IMR-90 (cell line): ENCODE results near the gene RAI14. TPM values are rescaled to one million over a fixed set of nuclear protein-coding genes. Genes with fewer than 3 reads are reported as not detected.
A peak's percentile ranks its signal among the peaks of the same experiment; 100 is the strongest.

Experiments used
- ATAC-seq: fragments of 200-7000 bp; cut with Tn5 transposase; 2 replicates; pipeline ENCODE4 v1.9.1; 2020; ENCODE audit warnings: low read depth, mild to moderate bottlenecking, moderate library complexity
- BruUV-seq: library from RNA; stranded (reverse); fragments of 400-500 nt; replicated peaks from 2 replicates; lab custom pipeline; 2021; lab: Mats Ljungman, UMichigan
- CTCF ChIA-PET: fragments of 300-600 bp; formaldehyde crosslinking; extraction: SDS; loops from one replicate; lab custom pipeline; 2021; ENCODE audit warnings: antibody characterized with exemption; lab: Yijun Ruan, JAX
- POLR2A ChIA-PET: fragments of 300-600 bp; sonication (Branson Sonifier 250); formaldehyde crosslinking; loops from one replicate; lab custom pipeline; 2022; ENCODE audit warnings: antibody characterized with exemption; ENCODE audit not compliant: unreplicated experiment; lab: Charles Lee
- DNase-seq: peaks from one replicate; pipeline ENCODE4 v3.0.0; 2013
- H2AFZ ChIP-seq: replicated peaks from 2 replicates; pipeline ENCODE3; 2013; ENCODE audit warnings: low read length, mild to moderate bottlenecking; ENCODE audit not compliant: poor library complexity
- H2AK5ac ChIP-seq: 2 replicates; pipeline ENCODE4 v1.6.1; 2013; ENCODE audit warnings: low read depth, low read length, inconsistent platforms
- H2AK9ac ChIP-seq: replicated peaks from 2 replicates; pipeline ENCODE3; 2013; ENCODE audit warnings: mild to moderate bottlenecking, low read depth, low read length, moderate library complexity; ENCODE audit not compliant: poor library complexity
- H2BK120ac ChIP-seq: 2 replicates; pipeline ENCODE4 v1.6.1; 2013; ENCODE audit warnings: low read depth, low read length, inconsistent platforms
- H2BK15ac ChIP-seq: 3 replicates; pipeline ENCODE4 v1.6.1; 2013; ENCODE audit warnings: low read depth, low read length, inconsistent platforms
- H2BK20ac ChIP-seq: 2 replicates; pipeline ENCODE4 v1.6.1; 2013; ENCODE audit warnings: low read depth, mild to moderate bottlenecking, inconsistent platforms, low read length, moderate library complexity
- H2BK5ac ChIP-seq: 2 replicates; pipeline ENCODE4 v1.6.1; 2013; ENCODE audit warnings: mild to moderate bottlenecking, low read depth, low read length, inconsistent platforms; ENCODE audit not compliant: poor library complexity, severe bottlenecking
- H3K14ac ChIP-seq: replicated peaks from 2 replicates; pipeline ENCODE4 v1.6.1; 2013; ENCODE audit warnings: low read depth, low read length, inconsistent platforms
- H3K18ac ChIP-seq: 2 replicates; pipeline ENCODE4 v1.6.1; 2013; ENCODE audit warnings: low read depth, low read length, control low read depth
- H3K23ac ChIP-seq: 2 replicates; pipeline ENCODE4 v1.6.1; 2013; ENCODE audit warnings: low read depth, low read length, inconsistent platforms
- H3K27ac ChIP-seq: 2 replicates; pipeline ENCODE4 v1.5.1; 2013; ENCODE audit warnings: mild to moderate bottlenecking, control low read depth, low read length; ENCODE audit not compliant: insufficient read depth
- H3K27me3 ChIP-seq: 2 replicates; pipeline ENCODE4 v1.6.1; 2013; ENCODE audit warnings: low read length; ENCODE audit not compliant: control insufficient read depth, insufficient read depth
- H3K36me3 ChIP-seq: 2 replicates; pipeline ENCODE4 v1.6.1; 2013; ENCODE audit warnings: low read length, mixed read lengths; ENCODE audit not compliant: control insufficient read depth, insufficient read depth
- H3K4ac ChIP-seq: 2 replicates; pipeline ENCODE4 v1.6.1; 2013; ENCODE audit warnings: low read depth, low read length, inconsistent platforms
- H3K4me1 ChIP-seq: 2 replicates; pipeline ENCODE4 v1.6.1; 2013; ENCODE audit warnings: low read length, mixed read lengths; ENCODE audit not compliant: control insufficient read depth, insufficient read depth
- H3K4me2 ChIP-seq: 2 replicates; pipeline ENCODE4 v1.6.1; 2013; ENCODE audit warnings: low read depth, mild to moderate bottlenecking, control low read depth, low read length, moderate library complexity
- H3K4me3 ChIP-seq: 2 replicates; pipeline ENCODE4 v1.5.1; 2013; ENCODE audit warnings: low read depth, mild to moderate bottlenecking, control low read depth, low read length, moderate library complexity; ENCODE audit not compliant: insufficient read depth
- H3K56ac ChIP-seq: 2 replicates; pipeline ENCODE4 v1.6.1; 2013; ENCODE audit warnings: low read length, inconsistent platforms; ENCODE audit not compliant: insufficient read depth; ENCODE audit errors: extremely low read depth
- H3K79me1 ChIP-seq, 2 experiments: 2 replicates each; pipeline ENCODE4 v1.6.1; 2013; ENCODE audit warnings: low read length in 2 of 2, inconsistent platforms in 1 of 2, low read depth in 1 of 2
- H3K9ac ChIP-seq: 2 replicates; pipeline ENCODE4 v1.6.1; 2013; ENCODE audit warnings: low read depth, low read length, control low read depth
- H3K9me1 ChIP-seq: 2 replicates; pipeline ENCODE4 v1.6.1; 2013; ENCODE audit warnings: low read length, inconsistent platforms; ENCODE audit not compliant: insufficient read depth
- H3K9me3 ChIP-seq: 2 replicates; pipeline ENCODE4 v1.6.1; 2013; ENCODE audit warnings: low read length; ENCODE audit not compliant: control insufficient read depth, insufficient read depth
- H4K20me1 ChIP-seq: 2 replicates; pipeline ENCODE4 v1.6.1; 2013; ENCODE audit warnings: low read length, inconsistent platforms; ENCODE audit not compliant: insufficient read depth
- H4K5ac ChIP-seq: 2 replicates; pipeline ENCODE4 v1.6.1; 2013; ENCODE audit warnings: mild to moderate bottlenecking, low read depth, low read length, control low read depth
- H4K8ac ChIP-seq, 2 experiments: 2 replicates each; pipeline ENCODE4 v1.6.1; 2013; ENCODE audit warnings: low read depth in 2 of 2, low read length in 2 of 2, control low read depth in 1 of 2, inconsistent platforms in 1 of 2
- H4K91ac ChIP-seq: 2 replicates; pipeline ENCODE4 v1.6.1; 2013; ENCODE audit warnings: low read depth, low read length, inconsistent platforms; ENCODE audit not compliant: insufficient read depth
- CEBPB ChIP-seq: IDR thresholded peaks from 2 replicates; pipeline ENCODE4 v1.6.1; 2012; ENCODE audit warnings: low read depth, low read length, improper control_type of control experiment
- CTCF ChIP-seq: conservative IDR thresholded peaks from 2 replicates; pipeline ENCODE4 v1.5.1; 2012; ENCODE audit warnings: mild to moderate bottlenecking, low read depth, low read length, improper control_type of control experiment
- WGBS, 2 experiments: methylation state at CpG; one replicate each; pipeline versions ENCODE4 v1.1.5 to v1.1.7; 2013; ENCODE audit warnings: missing lambda C conversion rate in 2 of 2; ENCODE audit not compliant: insufficient read length in 1 of 2; ENCODE audit errors: extremely low coverage in 2 of 2; 5-methylcytosine and 5-hydroxymethylcytosine counted together
- dilution Hi-C: fragments of 300-500 bp; cut with HindIII; formaldehyde crosslinking; loops from one replicate; pipeline ENCODE4 v1.14.3; 2018; ENCODE audit warnings: low sequenced_read_pairs; ENCODE audit not compliant: unreplicated experiment
- in situ Hi-C: fragments of 300-500 bp; cut with MboI; formaldehyde crosslinking; loops from 3 replicates; pipeline ENCODE4 v1.14.3; 2019; ENCODE audit warnings: low sequenced_read_pairs, inconsistent platforms, mixed read lengths
- intact Hi-C: fragments of 100-400 bp; cut with micrococcal nuclease; formaldehyde crosslinking; loops from 2 replicates; pipeline ENCODE4 v1.10.0; 2022
- polyA plus RNA-seq, 3 experiments: library from polyadenylated mRNA; depleted of rRNA; stranded (reverse); fragments of >200 nt; gene quantifications; 2 replicates each; pipeline ENCODE4 v1.2.3, GENCODE V29; 2012; ENCODE audit warnings: low replicate concordance in 1 of 3
- total RNA-seq: library from RNA; depleted of rRNA; stranded (reverse); fragments of >200 nt; gene quantifications from 2 replicates; pipeline ENCODE4 v1.2.3, GENCODE V29; 2012

RAI14 gene
- total and polyA plus RNA-seq, 2 of the 4 experiments (the other 2 are of a cell fraction), result 221 to 267 TPM

- H3K56ac ChIP-seq, result no peak overlapping the region
- intact Hi-C loops (no loop called here), in situ Hi-C loops (no loop called here), dilution Hi-C loops (no loop called here)
- no peak overlapping the region for H2BK20ac ChIP-seq
- H3K14ac ChIP-seq, result no peak overlapping the region
- H3K4me3 ChIP-seq, result no peak overlapping the region
- POLR2A ChIA-PET, result interaction anchor here (0.6 kb wide), 1 partner anchor 117 kb away, joined by 3 read pairs; no protein-coding TSS in a partner anchor
- H3K79me1 ChIP-seq, result peaks cover 61 to 77% of the 10 kb centered on the region in 2 experiments
- H2BK15ac ChIP-seq, result no peak overlapping the region
- H4K8ac ChIP-seq, result no peak overlapping the region
- H3K4ac ChIP-seq, result no peak overlapping the region
- peaks cover 2% of the 10 kb centered on the region; the same call in 1 of the 2 replicates for H3K4me1 ChIP-seq
- peak; percentile 85 for TF ChIP-seq CEBPB
- no peak for TF ChIP-seq CTCF
- H3K36me3 ChIP-seq, result peaks cover 51% of the 10 kb centered on the region
- no TSS peak for BruUV-seq
- peak overlapping the region; percentile 50; the same call in 1 of the 2 replicates for H3K18ac ChIP-seq
- ATAC-seq (peak; percentile 37; the same call in 1 of the 2 replicates), DNase-seq (peak; percentile 40)
- H2AFZ ChIP-seq, result no peak overlapping the region
- H4K20me1 ChIP-seq, result peaks cover 33% of the 10 kb centered on the region
- H3K27me3 ChIP-seq, result no peaks in the 10 kb centered on the region
- no peak overlapping the region for H4K5ac ChIP-seq
- peak overlapping the region; percentile 14 for H2BK5ac ChIP-seq
- WGBS, 2 experiments, result no CpG with 5 or more reads among the region's 4 CpGs
- no peak overlapping the region for H3K9ac ChIP-seq
- H2AK5ac ChIP-seq, result no peak overlapping the region
- H3K4me2 ChIP-seq, result no peak overlapping the region
- H3K27ac ChIP-seq, result peak overlapping the region; percentile 38; the same call in 1 of the 2 replicates
- no peak overlapping the region for H4K91ac ChIP-seq
- H2BK120ac ChIP-seq, result no peak overlapping the region
- CTCF ChIA-PET, result interaction anchor here (1.0 kb wide), 1 partner anchor 91 kb away, joined by 3 read pairs; no protein-coding TSS in a partner anchor
- no peaks in the 10 kb centered on the region for H3K9me3 ChIP-seq
- H3K9me1 ChIP-seq, result peaks cover 25% of the 10 kb centered on the region
- H3K23ac ChIP-seq, result no peak overlapping the region; the same call in 1 of the 2 replicates
- no peak overlapping the region for H2AK9ac ChIP-seq
Observed at GRCh38 chr5:34803974-34804732, 148.0 kb downstream of the RAI14 start.
